Measurements from ENCODE around the gene CIROP.
"Not testable (repeated sequence)": the region's sequence is repeated elsewhere in the genome, so short reads cannot be mapped to it uniquely, and the experiment has no call there.

Gene CIROP

DNA sequence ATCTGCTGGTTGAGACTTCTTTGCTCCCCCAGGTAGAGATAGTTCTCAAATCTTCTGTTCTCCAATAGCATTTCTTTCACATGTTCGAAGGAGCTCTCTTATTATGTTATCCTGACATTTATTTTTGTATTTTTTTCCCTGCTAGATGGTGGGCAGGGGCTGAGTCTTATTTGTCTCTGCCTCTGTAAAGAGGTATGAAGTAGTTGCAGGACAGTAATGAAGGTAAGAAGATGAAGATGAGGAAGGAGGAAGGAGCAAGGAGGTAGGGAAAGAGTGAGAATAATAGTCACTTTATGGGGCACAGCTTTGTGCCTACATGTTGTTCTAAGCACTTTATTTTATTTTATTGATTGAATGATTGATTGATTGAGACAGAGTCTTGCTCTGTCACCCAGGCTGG is 5.0 kb upstream of the CIROP start:
- no peak overlapping the region for H3K4me3 ChIP-seq (ENCODE audit: low read depth, low read length)
- DNase-seq (ENCODE audit: low read depth) = no peak
- TF ChIP-seq, protein P1, sequence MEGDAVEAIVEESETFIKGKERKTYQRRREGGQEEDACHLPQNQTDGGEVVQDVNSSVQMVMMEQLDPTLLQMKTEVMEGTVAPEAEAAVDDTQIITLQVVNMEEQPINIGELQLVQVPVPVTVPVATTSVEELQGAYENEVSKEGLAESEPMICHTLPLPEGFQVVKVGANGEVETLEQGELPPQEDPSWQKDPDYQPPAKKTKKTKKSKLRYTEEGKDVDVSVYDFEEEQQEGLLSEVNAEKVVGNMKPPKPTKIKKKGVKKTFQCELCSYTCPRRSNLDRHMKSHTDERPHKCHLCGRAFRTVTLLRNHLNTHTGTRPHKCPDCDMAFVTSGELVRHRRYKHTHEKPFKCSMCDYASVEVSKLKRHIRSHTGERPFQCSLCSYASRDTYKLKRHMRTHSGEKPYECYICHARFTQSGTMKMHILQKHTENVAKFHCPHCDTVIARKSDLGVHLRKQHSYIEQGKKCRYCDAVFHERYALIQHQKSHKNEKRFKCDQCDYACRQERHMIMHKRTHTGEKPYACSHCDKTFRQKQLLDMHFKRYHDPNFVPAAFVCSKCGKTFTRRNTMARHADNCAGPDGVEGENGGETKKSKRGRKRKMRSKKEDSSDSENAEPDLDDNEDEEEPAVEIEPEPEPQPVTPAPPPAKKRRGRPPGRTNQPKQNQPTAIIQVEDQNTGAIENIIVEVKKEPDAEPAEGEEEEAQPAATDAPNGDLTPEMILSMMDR (conservative IDR thresholded peaks at IDR 0.05; ENCODE audit: low read depth, low read length) = no peak

DNA sequence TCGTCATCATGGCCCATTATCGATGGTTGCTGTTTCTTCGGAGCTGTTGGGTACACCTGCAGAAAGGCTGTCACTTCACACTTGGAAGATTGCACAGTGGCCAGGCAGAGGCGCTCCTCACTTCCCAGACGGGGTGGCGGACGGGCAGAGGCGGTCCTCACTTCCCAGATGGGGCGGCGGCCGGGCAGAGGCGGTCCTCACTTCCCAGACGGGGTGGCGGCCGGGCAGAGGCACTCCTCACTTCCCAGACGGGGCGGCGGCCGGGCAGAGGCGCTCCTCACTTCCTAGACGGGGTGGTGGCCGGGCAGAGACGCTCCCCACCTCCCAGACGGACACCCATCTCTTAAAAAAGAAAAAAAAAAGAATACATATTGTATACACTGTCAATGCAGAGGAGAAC is 3.4 kb upstream of the CIROP start:
- H3K4me3 ChIP-seq (ENCODE audit: low read depth, low read length); DNase-seq (ENCODE audit: low read depth): not testable (repeated sequence)

DNA sequence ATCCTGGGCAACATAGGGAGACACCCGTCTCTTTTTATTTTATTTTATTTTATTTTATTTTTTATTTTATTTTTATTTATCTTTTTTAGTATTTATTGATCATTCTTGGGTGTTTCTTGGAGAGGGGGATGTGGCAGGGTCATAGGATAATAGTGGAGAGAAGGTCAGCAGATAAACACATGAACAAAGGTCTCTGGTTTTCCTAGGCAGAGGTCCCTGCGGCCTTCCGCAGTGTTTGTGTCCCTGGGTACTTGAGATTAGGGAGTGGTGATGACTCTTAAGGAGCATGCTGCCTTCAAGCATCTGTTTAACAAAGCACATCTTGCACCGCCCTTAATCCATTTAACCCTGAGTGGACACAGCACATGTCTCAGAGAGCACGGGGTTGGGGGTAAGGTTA is 2.8 kb upstream of the CIROP start:
- not testable (repeated sequence) for H3K4me3 ChIP-seq (ENCODE audit: low read depth, low read length); DNase-seq (ENCODE audit: low read depth)

DNA sequence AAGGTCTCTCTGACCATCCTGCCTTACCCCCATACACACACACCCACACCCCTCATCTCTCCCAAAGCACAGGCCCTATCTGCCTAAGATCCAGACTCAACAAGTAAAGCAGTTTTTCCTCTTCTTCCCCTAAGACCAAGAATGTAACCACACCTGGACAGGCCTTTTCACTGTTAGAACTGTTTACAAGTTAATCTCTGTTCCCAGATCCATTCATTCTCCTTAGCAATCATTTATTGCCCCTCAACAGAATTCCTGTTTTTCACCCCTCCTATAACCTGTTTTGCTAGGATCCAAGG is 1.9 kb upstream of the CIROP start:
- TF ChIP-seq, protein P1 (conservative IDR thresholded peaks at IDR 0.05; ENCODE audit: low read depth, low read length) = no peak
- no peak for DNase-seq (ENCODE audit: low read depth)

DNA sequence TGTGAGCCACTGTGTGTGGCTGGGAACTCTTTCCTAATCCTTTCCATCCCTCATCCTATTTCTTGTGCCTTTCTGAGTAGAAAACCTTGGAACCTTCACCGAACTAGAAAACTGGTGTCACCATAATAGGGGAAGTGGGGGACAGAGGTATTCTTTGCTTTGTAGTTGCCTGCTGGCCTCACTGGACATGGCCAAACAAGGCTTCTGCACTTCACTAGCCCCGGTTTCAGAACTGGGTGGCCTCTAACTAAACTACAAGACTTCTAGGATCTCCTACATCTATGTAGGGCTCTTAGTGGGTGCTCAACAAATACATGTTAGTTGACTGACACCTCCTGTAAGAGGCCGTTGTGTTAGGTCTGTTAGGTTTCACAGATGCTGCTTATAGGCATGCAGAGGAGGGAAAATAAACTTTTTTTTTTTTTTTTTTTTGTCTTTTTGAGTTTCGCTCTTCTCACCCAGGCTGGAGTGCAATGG is 597 bp upstream of the CIROP start:
- no peak overlapping the region for H3K4me3 ChIP-seq (ENCODE audit: low read depth, low read length)
- DNase-seq (ENCODE audit: low read depth) = no peak
- TF ChIP-seq, protein P1 (conservative IDR thresholded peaks at IDR 0.05; ENCODE audit: low read depth, low read length) = no peak

More for the DNA sequence above, 1.9 kb upstream of the CIROP start:
- H3K4me3 ChIP-seq (ENCODE audit: low read depth, low read length) = no peak overlapping the region

DNA sequence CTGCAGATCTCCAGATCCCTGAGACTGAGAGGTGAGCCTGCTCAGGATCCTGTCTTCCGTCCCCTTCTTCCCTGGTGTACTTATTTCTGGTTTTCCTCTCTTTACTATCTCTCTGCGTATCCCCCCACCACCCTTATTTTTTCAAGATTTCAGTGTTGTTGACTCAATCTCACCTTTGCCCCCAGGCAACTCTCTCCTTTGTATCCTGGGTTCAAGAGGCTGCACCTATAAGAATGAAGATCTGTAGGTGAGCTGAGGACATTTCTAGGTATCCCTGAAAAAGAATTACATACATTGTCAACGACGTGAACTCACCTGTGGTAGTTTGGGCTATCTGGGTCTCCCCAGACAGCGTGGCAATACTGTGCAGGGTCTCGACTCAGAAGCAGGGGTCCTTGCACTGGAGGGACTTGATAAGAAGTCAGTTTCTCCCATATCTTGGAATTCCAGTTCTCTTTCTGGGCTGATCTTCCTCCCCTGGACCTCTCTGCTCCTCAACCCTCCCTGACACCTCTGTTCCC is 659 bp downstream of the CIROP start:
- TF ChIP-seq, protein P1 (conservative IDR thresholded peaks at IDR 0.05; ENCODE audit: low read depth, low read length) = no peak
- no peak for DNase-seq (ENCODE audit: low read depth)
- H3K4me3 ChIP-seq (ENCODE audit: low read depth, low read length) = no peak overlapping the region

DNA sequence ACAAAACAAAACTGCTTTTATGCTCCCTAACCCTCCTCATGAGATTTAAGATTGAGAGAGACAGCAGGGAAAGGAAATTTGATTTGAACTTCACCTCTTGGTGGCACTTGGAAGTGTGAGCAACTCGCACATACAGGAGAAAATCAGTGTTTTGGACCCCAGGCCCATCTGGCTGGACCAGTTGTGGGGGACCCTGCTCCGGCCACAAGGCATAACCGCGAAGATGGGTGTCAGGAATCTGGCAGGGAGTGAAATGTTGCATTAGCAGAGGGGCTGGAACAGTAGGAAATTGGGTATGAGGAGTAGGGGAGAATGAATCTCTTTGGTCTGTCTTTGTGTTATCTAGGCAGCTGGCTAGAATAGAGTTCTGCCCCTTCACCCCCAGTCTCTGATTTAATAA is 1.2 kb downstream of the CIROP start:
- TF ChIP-seq, protein P1 (conservative IDR thresholded peaks at IDR 0.05; ENCODE audit: low read depth, low read length) = no peak
- no peak for DNase-seq (ENCODE audit: low read depth)

DNA sequence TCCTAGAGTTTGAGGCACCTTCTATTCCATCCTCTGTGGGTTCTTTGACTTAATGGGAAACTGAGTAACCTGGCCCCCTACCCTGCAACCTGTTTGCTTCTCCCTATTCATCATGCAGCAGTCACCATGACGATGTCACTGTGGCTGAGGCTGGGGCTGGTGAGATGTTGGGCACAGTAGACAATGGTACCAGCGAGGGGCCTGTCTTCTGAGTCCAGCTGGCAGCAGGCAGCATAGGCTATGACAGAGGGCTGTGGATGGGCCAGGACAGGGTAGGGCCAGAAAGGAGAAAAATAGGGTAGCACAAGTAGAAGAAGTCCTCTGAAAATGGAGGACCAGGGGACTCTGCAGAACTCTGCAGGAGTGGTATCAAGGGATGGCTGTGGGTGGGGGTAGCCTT is 2.0 kb downstream of the CIROP start:
- TF ChIP-seq, protein P1 (conservative IDR thresholded peaks at IDR 0.05; ENCODE audit: low read depth, low read length) = no peak
- no peak overlapping the region for H3K4me3 ChIP-seq (ENCODE audit: low read depth, low read length)
- no peak for DNase-seq (ENCODE audit: low read depth)

More for the DNA sequence above, 1.2 kb downstream of the CIROP start:
- H3K4me3 ChIP-seq (ENCODE audit: low read depth, low read length) = no peak overlapping the region

Data from choroid plexus epithelial cell (primary cell).